ENCODE measurements around the gene ACTRT2. TPM values are rescaled to one million over a fixed set of nuclear protein-coding genes. Genes with fewer than 3 reads are reported as not detected.

The ACTRT2 gene
- total and polyA plus RNA-seq, 11 donors = not detected

DNA sequence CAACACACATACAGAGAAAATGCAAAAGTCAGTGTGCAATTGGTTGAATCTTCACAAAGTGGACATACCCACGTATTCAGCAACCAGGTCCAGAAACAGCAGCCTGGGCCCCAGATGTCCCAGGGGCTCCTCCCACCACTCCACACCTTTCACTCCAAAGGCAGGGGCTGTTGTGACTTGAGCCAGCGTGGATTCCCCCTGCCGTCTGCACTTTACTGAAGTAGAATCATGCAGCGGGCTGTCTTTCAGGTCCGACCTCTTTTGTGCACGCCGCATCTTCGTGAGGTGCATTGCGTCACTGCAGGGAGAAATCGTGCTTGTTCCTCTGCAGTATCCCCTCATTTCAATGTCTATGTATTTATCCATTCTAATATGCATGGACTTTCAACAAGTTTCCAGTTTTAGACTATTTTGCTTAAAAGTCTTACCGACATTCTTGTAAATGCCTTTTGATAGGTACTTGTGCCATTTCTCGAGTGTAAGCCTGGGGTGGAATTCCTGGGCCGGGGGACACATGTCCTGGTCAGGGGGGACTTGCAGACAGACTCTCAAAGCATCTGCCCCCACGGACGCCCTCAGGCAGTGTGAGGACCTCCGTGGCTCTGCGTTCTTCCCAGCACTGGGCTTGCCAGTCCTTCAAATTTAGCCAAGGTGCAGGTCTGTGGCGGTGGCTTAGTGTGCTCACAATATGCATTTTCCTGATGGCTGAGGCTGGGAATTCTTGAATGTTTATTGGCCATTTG lies 29.3 kb upstream of the ACTRT2 start:
- no peak overlapping the region for H3K4me3 ChIP-seq

DNA sequence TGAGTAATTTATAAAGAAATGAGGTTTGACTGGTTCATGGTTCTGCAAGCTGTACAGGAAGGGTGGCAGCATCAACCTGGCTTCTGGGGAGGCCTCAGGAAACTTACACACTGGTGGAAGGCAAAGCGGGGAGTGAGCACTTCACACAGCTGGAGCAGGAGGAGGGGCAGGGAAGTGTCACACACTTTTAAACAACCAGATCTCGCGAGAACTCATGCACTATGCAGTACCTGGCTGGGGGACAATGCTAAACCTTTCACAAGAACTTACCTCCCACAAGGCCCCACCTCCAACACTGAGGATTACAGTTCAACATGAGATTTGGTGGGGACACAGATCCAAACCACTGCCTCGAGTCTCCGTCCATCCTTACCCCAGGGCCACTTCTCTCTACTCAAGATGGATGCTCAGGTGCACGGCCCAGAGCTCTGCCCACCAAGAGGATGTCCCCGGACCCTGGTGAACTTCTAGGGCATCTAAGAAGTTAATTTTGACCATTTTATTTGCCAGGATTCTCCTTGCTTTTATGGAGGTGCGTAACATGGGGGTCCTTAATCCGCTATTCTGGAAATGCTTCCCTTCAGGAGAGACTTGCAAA lies 22.7 kb upstream of the ACTRT2 start:
- DNase-seq (peak in 1 of 5 donors; percentile 9), ATAC-seq (no peak)
- 79 to 85% (median 80%) methylated on average over 9 of the region's 9 CpGs for WGBS, 4 donors
- Histone ChIP-seq H3K36me3 (no peaks in the 10 kb centered on the region), H3K4me1 (no peaks in the 10 kb centered on the region), H3K27ac (no peak overlapping the region), H3K27me3 (peaks cover 0 to 31% (median 0%) of the 10 kb centered on the region in 9 donors), H3K4me3 (no peak overlapping the region), H3K9me3 (peaks cover 0 to 27% (median 5%) of the 10 kb centered on the region in 12 donors)
- TF ChIP-seq CTCF (IDR thresholded peaks at IDR 0.05) (no peak), POLR2A (IDR thresholded peaks at IDR 0.05) (no peak)
- intact Hi-C loops (cut with DNase I) = no loop called here

More for the DNA sequence above, 29.3 kb upstream of the ACTRT2 start:
- no peak for ATAC-seq
- Histone ChIP-seq H3K36me3 (no peaks in the 10 kb centered on the region), H3K27me3 (peaks cover 0 to 9% (median 0%) of the 10 kb centered on the region in 9 donors), H3K4me1 (no peaks in the 10 kb centered on the region), H3K27ac (no peak overlapping the region), H3K9me3 (peaks cover 0 to 30% (median 6%) of the 10 kb centered on the region in 12 donors)
- TF ChIP-seq POLR2A (IDR thresholded peaks at IDR 0.05) (no peak), CTCF (IDR thresholded peaks at IDR 0.05) (no peak)
- DNase-seq = peak in 2 of 5 donors; percentile 4 to 43
- WGBS, 4 donors = 75 to 83% (median 80%) methylated on average over 18 of the region's 18 CpGs
- intact Hi-C loops (cut with DNase I) = no loop called here

DNA sequence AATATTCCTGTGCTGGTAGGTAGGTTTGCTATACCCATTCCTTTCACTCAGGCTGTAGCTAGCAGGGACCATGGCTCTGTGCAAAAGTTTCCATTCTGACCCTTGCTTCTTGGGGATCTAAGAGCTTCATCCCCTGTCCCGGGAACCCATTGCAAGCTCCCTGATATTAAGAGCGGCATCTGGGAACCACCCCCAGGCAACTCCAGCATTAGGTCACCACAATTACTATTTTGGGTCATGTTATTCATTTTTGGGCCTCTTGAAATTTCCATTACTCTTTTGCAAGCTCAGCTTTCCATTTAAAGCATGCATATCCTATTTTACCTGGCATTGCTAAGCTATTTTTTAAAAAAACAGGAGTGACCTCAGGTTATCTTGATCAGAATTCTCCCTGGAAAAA lies 22.1 kb upstream of the ACTRT2 start:
- intact Hi-C loops (cut with DNase I) = no loop called here
- no peak for ATAC-seq
- DNase-seq = peak in 1 of 5 donors; percentile 1
- Histone ChIP-seq H3K4me1 (no peaks in the 10 kb centered on the region), H3K27me3 (peaks cover 0 to 32% (median 0%) of the 10 kb centered on the region in 9 donors), H3K9me3 (peaks cover 0 to 22% (median 5%) of the 10 kb centered on the region in 12 donors), H3K36me3 (no peaks in the 10 kb centered on the region), H3K27ac (no peak overlapping the region), H3K4me3 (no peak overlapping the region)
- TF ChIP-seq CTCF (IDR thresholded peaks at IDR 0.05) (no peak), POLR2A (IDR thresholded peaks at IDR 0.05) (no peak)
- 65 to 82% (median 72%) methylated on average over 2 of the region's 2 CpGs for WGBS, 4 donors

- H3K27ac ChIP-seq = no peak overlapping the region
- TF ChIP-seq CTCF (IDR thresholded peaks at IDR 0.05) = no peak
- TF ChIP-seq POLR2A (IDR thresholded peaks at IDR 0.05) = no peak
- ATAC-seq (no peak), DNase-seq (peak in 1 of 5 donors; percentile 5)
- no peaks in the 10 kb centered on the region for H3K4me1 ChIP-seq
- peaks cover 0 to 32% (median 1%) of the 10 kb centered on the region in 9 donors for H3K27me3 ChIP-seq
- intact Hi-C loops (cut with DNase I) = no loop called here
- no peak overlapping the region for H3K4me3 ChIP-seq
- WGBS, 4 donors = 57 to 70% (median 61%) methylated on average over 5 to 6 of the region's 6 CpGs
- peaks cover 0 to 18% (median 3%) of the 10 kb centered on the region in 12 donors for H3K9me3 ChIP-seq
- H3K36me3 ChIP-seq = no peaks in the 10 kb centered on the region
Measured at GRCh38 chr1:2999571-2999970, 21.7 kb upstream of the ACTRT2 start.
